Parathyroid adenoma (tissue), 2 donors: Measurements from ENCODE around the gene JDP2.
A peak's percentile ranks its signal among the peaks of the same experiment; 100 is the strongest.

Experiments
- H2AFZ ChIP-seq: fragments of 300-600 bp; sonication (generic); one replicate; pipeline ENCODE4 v1.7.0; 2017; ENCODE audit warnings: antibody characterized with exemption, mild to moderate bottlenecking
- H3K27ac ChIP-seq: fragments of 300-600 bp; sonication (generic); one replicate; pipeline ENCODE4 v1.7.0; 2017
- H3K27me3 ChIP-seq: fragments of 300-600 bp; sonication (generic); one replicate; pipeline ENCODE4 v1.7.0; 2017; ENCODE audit warnings: low read length; ENCODE audit not compliant: control insufficient read depth, insufficient read depth
- H3K36me3 ChIP-seq: fragments of 300-600 bp; sonication (generic); one replicate; pipeline ENCODE4 v1.7.0; 2017; ENCODE audit warnings: low read length; ENCODE audit not compliant: control insufficient read depth, insufficient read depth
- H3K4me1 ChIP-seq: fragments of 300-600 bp; sonication (generic); one replicate; pipeline ENCODE4 v1.7.0; 2017; ENCODE audit warnings: control low read depth
- H3K4me2 ChIP-seq: fragments of 300-600 bp; sonication (generic); one replicate; pipeline ENCODE4 v1.7.0; 2017; ENCODE audit warnings: low read length
- H3K4me3 ChIP-seq: fragments of 300-600 bp; sonication (generic); one replicate; pipeline ENCODE4 v1.7.0; 2017; ENCODE audit warnings: low read depth, low read length
- H3K79me2 ChIP-seq: fragments of 300-600 bp; sonication (generic); one replicate; pipeline ENCODE4 v1.7.0; 2017; ENCODE audit warnings: control low read depth
- H3K9ac ChIP-seq: fragments of 300-600 bp; sonication (generic); one replicate; pipeline ENCODE4 v1.7.0; 2017; ENCODE audit warnings: mild to moderate bottlenecking
- H3K9me3 ChIP-seq: fragments of 300-600 bp; sonication (generic); one replicate; pipeline ENCODE4 v1.7.0; 2017; ENCODE audit warnings: low read length; ENCODE audit not compliant: control insufficient read depth
- TF ChIP-seq, protein P1 (sequence below): fragments of 300-600 bp; sonication (generic); IDR thresholded peaks from one replicate; pipeline ENCODE4 v1.7.0; 2017; ENCODE audit warnings: antibody characterized with exemption, mild to moderate bottlenecking
- donor health status: primary hyperparathyroidism.

Gene JDP2

DNA sequence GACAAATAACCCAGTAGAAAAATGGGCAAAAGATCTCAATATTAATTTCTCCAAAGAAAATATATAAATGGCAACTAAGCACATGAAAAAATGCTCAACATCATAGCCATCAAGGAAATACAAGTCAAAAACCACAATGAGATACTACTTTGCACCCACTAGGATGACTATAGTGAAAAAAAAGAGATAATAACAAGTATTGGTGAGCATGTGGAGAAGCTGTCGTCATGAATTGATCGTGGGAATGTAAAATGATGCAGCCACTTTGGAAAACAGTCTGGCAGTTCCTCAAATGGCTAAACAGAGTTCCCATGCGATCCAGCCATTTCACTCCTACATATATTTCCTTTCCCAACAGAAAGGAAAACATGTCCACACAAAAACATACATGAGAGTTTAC, 18.1 kb downstream of the JDP2 start:
- Histone ChIP-seq H3K4me3 (no peak overlapping the region), H3K4me2 (no peak overlapping the region), H3K9me3 (no peaks in the 10 kb centered on the region), H3K36me3 (no peaks in the 10 kb centered on the region), H3K27me3 (no peaks in the 10 kb centered on the region), H3K79me2 (peaks cover 29% of the 10 kb centered on the region), H3K27ac (no peak overlapping the region), H3K4me1 (peaks cover 35% of the 10 kb centered on the region), H3K9ac (no peak overlapping the region), H2AFZ (no peak overlapping the region)
- TF ChIP-seq, protein P1, sequence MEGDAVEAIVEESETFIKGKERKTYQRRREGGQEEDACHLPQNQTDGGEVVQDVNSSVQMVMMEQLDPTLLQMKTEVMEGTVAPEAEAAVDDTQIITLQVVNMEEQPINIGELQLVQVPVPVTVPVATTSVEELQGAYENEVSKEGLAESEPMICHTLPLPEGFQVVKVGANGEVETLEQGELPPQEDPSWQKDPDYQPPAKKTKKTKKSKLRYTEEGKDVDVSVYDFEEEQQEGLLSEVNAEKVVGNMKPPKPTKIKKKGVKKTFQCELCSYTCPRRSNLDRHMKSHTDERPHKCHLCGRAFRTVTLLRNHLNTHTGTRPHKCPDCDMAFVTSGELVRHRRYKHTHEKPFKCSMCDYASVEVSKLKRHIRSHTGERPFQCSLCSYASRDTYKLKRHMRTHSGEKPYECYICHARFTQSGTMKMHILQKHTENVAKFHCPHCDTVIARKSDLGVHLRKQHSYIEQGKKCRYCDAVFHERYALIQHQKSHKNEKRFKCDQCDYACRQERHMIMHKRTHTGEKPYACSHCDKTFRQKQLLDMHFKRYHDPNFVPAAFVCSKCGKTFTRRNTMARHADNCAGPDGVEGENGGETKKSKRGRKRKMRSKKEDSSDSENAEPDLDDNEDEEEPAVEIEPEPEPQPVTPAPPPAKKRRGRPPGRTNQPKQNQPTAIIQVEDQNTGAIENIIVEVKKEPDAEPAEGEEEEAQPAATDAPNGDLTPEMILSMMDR, result no peak

- no peaks in the 10 kb centered on the region for H3K36me3 ChIP-seq
- no peak overlapping the region for H2AFZ ChIP-seq
- no peaks in the 10 kb centered on the region for H3K9me3 ChIP-seq
- H3K9ac ChIP-seq, result no peak overlapping the region
- no peak overlapping the region for H3K4me3 ChIP-seq
- H3K4me2 ChIP-seq, result no peak overlapping the region
- H3K27me3 ChIP-seq, result no peaks in the 10 kb centered on the region
- H3K27ac ChIP-seq, result no peak overlapping the region
- TF ChIP-seq, protein P1, result no peak
- peaks cover 29% of the 10 kb centered on the region for H3K79me2 ChIP-seq
- H3K4me1 ChIP-seq, result peaks cover 36% of the 10 kb centered on the region
These were observed 18.6 kb downstream of the JDP2 start for GRCh38 chr14:75446447-75446846.

- TF ChIP-seq, protein P1, result no peak
- Histone ChIP-seq H3K4me1 (peaks cover 38% of the 10 kb centered on the region), H3K36me3 (no peaks in the 10 kb centered on the region), H3K27ac (peak overlapping the region; percentile 55), H3K9ac (no peak overlapping the region), H3K27me3 (no peaks in the 10 kb centered on the region), H3K79me2 (peaks cover 40% of the 10 kb centered on the region), H3K4me3 (no peak overlapping the region), H3K4me2 (no peak overlapping the region), H2AFZ (no peak overlapping the region), H3K9me3 (no peaks in the 10 kb centered on the region)
These were observed 20.4 kb downstream of the JDP2 start for GRCh38 chr14:75448209-75448608.

DNA sequence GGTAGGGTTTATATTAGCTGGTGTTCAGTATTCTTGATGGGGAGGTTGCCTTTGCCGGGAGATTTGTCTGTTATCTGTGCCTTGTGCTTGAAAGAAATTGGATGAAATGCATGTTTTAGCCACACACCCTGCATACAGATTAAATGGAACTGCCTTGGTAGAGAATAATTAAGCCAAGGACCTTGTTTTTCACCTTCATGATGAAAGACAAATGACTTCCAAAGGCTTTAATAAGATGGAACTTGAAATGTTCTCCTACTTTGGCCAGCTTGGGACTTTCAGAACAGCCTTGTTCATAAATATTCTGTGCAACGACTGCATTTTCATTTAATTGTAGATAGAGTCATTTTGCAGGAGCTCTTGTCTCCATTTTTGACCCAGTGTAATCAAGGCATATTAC, 21.2 kb downstream of the JDP2 start:
- H3K27ac ChIP-seq, result peak overlapping the region; percentile 55
- peaks cover 46% of the 10 kb centered on the region for H3K79me2 ChIP-seq
- H3K4me3 ChIP-seq, result no peak overlapping the region
- H2AFZ ChIP-seq, result no peak overlapping the region
- H3K4me2 ChIP-seq, result no peak overlapping the region
- H3K9ac ChIP-seq, result no peak overlapping the region
- TF ChIP-seq, protein P1, result no peak
- H3K36me3 ChIP-seq, result no peaks in the 10 kb centered on the region
- no peaks in the 10 kb centered on the region for H3K27me3 ChIP-seq
- H3K9me3 ChIP-seq, result no peaks in the 10 kb centered on the region
- peaks cover 41% of the 10 kb centered on the region for H3K4me1 ChIP-seq

- Histone ChIP-seq H3K27ac (peak overlapping the region; percentile 55), H3K9ac (no peak overlapping the region), H3K4me3 (no peak overlapping the region), H3K79me2 (peaks cover 49% of the 10 kb centered on the region), H3K4me1 (peaks cover 44% of the 10 kb centered on the region), H3K4me2 (no peak overlapping the region), H3K9me3 (no peaks in the 10 kb centered on the region), H2AFZ (no peak overlapping the region), H3K27me3 (no peaks in the 10 kb centered on the region), H3K36me3 (no peaks in the 10 kb centered on the region)
- TF ChIP-seq, protein P1, result no peak
These were observed 21.9 kb downstream of the JDP2 start for GRCh38 chr14:75449696-75450095.
